ENCODE measurements around the gene S100A6. TPM values are rescaled to one million over a fixed set of nuclear protein-coding genes. Genes with fewer than 3 reads are reported as not detected.

Gene S100A6
- total and polyA plus RNA-seq, 11 donors: 157 to 1,213 (median 360) TPM

DNA sequence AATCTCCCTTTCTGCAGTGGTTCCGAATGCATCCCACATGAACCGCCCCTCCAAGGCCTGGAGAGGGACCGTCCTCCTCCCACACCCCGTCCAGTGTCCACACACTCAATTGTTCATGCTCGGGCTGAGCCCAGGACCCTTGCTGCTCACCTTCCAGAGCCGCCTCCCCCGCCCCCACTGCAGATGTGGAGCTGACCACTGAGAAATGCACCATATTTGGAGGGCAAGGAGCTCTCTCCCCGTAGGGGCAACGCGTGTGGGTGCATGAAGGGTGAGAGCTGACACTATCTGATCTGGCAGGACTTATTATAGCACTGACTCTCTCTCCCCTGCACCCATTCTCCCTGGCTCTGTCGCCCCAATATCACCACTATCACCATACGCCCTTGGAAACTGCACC lies 17.3 kb upstream of the S100A6 start:
- 92 to 93% (median 93%) methylated on average over 12 of the region's 12 CpGs for WGBS, 4 donors
- no peak for TF ChIP-seq POLR2A (IDR thresholded peaks at IDR 0.05)
- TF ChIP-seq, protein P1, sequence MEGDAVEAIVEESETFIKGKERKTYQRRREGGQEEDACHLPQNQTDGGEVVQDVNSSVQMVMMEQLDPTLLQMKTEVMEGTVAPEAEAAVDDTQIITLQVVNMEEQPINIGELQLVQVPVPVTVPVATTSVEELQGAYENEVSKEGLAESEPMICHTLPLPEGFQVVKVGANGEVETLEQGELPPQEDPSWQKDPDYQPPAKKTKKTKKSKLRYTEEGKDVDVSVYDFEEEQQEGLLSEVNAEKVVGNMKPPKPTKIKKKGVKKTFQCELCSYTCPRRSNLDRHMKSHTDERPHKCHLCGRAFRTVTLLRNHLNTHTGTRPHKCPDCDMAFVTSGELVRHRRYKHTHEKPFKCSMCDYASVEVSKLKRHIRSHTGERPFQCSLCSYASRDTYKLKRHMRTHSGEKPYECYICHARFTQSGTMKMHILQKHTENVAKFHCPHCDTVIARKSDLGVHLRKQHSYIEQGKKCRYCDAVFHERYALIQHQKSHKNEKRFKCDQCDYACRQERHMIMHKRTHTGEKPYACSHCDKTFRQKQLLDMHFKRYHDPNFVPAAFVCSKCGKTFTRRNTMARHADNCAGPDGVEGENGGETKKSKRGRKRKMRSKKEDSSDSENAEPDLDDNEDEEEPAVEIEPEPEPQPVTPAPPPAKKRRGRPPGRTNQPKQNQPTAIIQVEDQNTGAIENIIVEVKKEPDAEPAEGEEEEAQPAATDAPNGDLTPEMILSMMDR (IDR thresholded peaks at IDR 0.05): no peak
- Histone ChIP-seq H3K36me3 (no peaks in the 10 kb centered on the region), H3K27ac (peak overlapping the region in 3 of 12 donors; percentile 61 to 76 (median 69)), H3K27me3 (no peaks in the 10 kb centered on the region), H3K4me3 (no peak overlapping the region), H3K9me3 (no peaks in the 10 kb centered on the region), H3K4me1 (peaks cover 5 to 50% (median 39%) of the 10 kb centered on the region in 12 donors)
- DNase-seq (peak in 1 of 5 donors; percentile 11), ATAC-seq (no peak)
- intact Hi-C loops (cut with DNase I): no loop called here

DNA sequence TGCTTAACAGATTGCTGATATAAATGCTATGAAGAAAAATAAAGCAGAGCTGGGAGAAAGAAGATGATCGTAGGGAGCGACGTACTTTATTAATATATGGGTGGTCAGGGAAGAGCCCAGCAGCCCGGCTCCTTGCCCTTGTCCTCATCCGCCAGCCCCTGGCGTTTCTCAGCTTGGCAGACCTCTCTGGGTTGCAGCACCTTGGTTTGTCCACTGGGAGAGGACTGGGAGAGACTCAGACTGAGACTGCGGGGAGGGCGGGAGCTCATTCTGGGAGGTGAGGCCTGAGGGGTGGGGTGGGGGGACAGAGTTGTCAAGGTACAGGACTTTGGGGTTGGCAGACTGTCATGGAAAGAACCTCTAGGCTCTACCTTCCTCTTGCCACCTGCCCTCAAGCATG lies 16.5 kb upstream of the S100A6 start:
- intact Hi-C loops (cut with DNase I): no loop called here
- DNase-seq: peak in 1 of 5 donors; percentile 11
- Histone ChIP-seq H3K4me1 (peaks cover 5 to 58% (median 40%) of the 10 kb centered on the region in 12 donors), H3K27me3 (no peaks in the 10 kb centered on the region), H3K9me3 (no peaks in the 10 kb centered on the region), H3K4me3 (no peak overlapping the region), H3K27ac (no peak overlapping the region), H3K36me3 (no peaks in the 10 kb centered on the region)
- TF ChIP-seq, protein P1 (IDR thresholded peaks at IDR 0.05): no peak
- no peak for TF ChIP-seq POLR2A (IDR thresholded peaks at IDR 0.05)
- WGBS, 4 donors: 95 to 97% (median 96%) methylated on average over 8 of the region's 8 CpGs
- ATAC-seq: no peak

- intact Hi-C loops (cut with DNase I): no loop called here
- peak overlapping the region in 2 of 12 donors; percentile 55 to 68 for H3K27ac ChIP-seq
Observed at GRCh38 chr1:153550827-153551500, 15.2 kb upstream of the S100A6 start.

GRCh38 chr1:153550398-153550758 lies 14.6 kb upstream of the S100A6 start:
- DNase-seq (peak in 1 of 5 donors; percentile 13), ATAC-seq (no peak)
- Histone ChIP-seq H3K27me3 (no peaks in the 10 kb centered on the region), H3K27ac (peak overlapping the region in 4 of 12 donors; percentile 55 to 72 (median 68)), H3K4me3 (no peak overlapping the region), H3K36me3 (no peaks in the 10 kb centered on the region), H3K4me1 (peaks cover 9 to 78% (median 49%) of the 10 kb centered on the region in 12 donors), H3K9me3 (no peaks in the 10 kb centered on the region)
- intact Hi-C loops (cut with DNase I): no loop called here
- 64 to 70% (median 69%) methylated on average over 3 to 4 of the region's 4 CpGs for WGBS, 4 donors
- TF ChIP-seq, protein P1 (IDR thresholded peaks at IDR 0.05): no peak
- no peak for TF ChIP-seq POLR2A (IDR thresholded peaks at IDR 0.05)

More at GRCh38 chr1:153550827-153551500, 15.2 kb upstream of the S100A6 start:
- 84 to 96% (median 85%) methylated on average over 10 of the region's 10 CpGs for WGBS, 4 donors
- Histone ChIP-seq H3K9me3 (no peaks in the 10 kb centered on the region), H3K36me3 (no peaks in the 10 kb centered on the region), H3K4me3 (no peak overlapping the region), H3K27me3 (no peaks in the 10 kb centered on the region), H3K4me1 (peaks cover 5 to 72% (median 45%) of the 10 kb centered on the region in 12 donors)
- ATAC-seq: no peak
- peak in 1 of 5 donors; percentile 14 for DNase-seq
- TF ChIP-seq, protein P1 (IDR thresholded peaks at IDR 0.05): no peak
- no peak for TF ChIP-seq POLR2A (IDR thresholded peaks at IDR 0.05)

Measured in heart left ventricle (tissue), 16 donors.